Measurements from ENCODE around the gene RASIP1.
"Not testable (repeated sequence)": the region's sequence is repeated elsewhere in the genome, so short reads cannot be mapped to it uniquely, and the experiment has no call there.

Gene RASIP1, protein sequence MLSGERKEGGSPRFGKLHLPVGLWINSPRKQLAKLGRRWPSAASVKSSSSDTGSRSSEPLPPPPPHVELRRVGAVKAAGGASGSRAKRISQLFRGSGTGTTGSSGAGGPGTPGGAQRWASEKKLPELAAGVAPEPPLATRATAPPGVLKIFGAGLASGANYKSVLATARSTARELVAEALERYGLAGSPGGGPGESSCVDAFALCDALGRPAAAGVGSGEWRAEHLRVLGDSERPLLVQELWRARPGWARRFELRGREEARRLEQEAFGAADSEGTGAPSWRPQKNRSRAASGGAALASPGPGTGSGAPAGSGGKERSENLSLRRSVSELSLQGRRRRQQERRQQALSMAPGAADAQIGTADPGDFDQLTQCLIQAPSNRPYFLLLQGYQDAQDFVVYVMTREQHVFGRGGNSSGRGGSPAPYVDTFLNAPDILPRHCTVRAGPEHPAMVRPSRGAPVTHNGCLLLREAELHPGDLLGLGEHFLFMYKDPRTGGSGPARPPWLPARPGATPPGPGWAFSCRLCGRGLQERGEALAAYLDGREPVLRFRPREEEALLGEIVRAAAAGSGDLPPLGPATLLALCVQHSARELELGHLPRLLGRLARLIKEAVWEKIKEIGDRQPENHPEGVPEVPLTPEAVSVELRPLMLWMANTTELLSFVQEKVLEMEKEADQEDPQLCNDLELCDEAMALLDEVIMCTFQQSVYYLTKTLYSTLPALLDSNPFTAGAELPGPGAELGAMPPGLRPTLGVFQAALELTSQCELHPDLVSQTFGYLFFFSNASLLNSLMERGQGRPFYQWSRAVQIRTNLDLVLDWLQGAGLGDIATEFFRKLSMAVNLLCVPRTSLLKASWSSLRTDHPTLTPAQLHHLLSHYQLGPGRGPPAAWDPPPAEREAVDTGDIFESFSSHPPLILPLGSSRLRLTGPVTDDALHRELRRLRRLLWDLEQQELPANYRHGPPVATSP

DNA sequence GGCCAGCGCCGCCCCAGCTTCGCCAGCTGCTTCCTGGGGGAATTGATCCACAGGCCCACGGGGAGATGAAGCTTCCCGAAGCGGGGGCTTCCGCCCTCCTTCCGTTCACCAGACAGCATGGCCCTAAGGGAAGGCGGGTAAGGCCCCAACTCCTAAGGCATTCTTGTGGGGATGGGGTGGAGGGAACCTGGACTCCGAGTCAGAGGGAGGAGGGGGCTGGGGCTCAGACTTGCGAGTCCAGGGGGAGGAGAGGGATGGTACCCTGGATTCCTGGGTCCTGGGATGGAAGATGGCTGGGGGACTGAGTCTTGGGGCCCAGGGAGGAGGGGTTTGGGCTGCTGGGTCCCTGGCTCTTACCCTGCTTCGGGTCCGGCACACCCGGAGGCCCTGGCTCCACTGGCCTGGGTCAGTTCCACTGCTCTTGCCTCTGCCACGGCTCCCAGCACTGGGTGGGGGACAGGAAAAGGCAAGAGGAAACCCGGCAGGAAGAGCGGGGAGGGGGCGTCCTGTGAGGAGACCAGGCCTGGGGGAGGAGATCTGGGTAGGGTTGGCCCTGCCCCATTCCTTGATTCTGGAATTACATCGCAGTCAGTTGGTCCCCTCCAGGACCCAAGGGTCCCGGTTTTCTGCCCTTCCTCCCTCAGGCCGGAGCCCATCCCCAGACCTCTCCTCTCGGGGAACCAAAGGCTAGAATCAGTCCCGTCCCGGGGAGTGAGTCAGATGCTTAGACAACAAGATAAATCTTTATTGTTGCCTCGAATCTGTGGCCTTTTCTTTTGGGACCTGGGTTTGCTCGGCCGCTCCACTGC lies at the start of gene RASIP1:
RASIP1 (minus strand) TSS at position 447 of the 809 bp plus-strand sequence; CDS start at position 119, 328 bp downstream.
- no peak for DNase-seq

GRCh38 chr19:48787331-48787730 lies 46.9 kb upstream of the RASIP1 start:
- not testable (repeated sequence) for DNase-seq

GRCh38 chr19:48786422-48786821 lies 46.0 kb upstream of the RASIP1 start:
- not testable (repeated sequence) for DNase-seq

GRCh38 chr19:48784527-48784926 lies 44.1 kb upstream of the RASIP1 start:
- DNase-seq: peak; percentile 13

DNA sequence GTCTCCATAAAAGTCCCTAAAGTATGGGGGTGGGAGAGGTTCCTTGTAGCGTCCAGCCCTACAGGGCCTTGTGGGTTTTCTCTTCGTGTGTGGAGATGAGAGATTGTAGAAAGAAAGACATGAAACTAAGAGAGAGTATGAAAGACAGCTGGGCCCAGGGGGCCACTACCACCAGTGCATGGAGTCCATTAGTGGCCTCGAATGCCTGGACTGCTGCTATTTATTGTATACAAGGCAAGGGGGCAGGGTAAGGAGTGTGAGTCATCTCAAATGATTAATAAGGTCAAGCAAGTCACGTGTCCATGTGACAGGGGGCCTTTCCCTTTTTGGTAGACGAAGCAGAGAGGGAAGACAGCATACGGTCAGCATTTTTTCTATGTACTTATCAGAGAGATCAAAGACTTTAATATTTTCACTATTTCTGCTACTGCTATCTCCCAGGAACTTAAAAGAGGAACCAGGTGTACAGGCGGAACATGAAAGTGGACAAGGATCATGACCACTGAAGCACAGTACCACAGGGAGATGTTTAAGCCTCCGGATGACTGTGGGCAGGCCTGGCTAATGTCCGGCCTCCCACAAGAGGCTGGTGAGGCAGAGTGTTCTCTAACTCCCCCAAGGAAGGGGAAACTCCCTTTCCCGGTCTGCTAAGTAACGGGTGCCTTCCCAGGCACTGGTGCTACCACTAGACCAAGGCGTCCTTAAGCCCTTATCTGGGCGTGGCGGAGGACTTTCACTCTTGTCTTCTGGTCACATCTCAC lies 40.4 kb upstream of the RASIP1 start:
- peak; percentile 88 for DNase-seq

DNA sequence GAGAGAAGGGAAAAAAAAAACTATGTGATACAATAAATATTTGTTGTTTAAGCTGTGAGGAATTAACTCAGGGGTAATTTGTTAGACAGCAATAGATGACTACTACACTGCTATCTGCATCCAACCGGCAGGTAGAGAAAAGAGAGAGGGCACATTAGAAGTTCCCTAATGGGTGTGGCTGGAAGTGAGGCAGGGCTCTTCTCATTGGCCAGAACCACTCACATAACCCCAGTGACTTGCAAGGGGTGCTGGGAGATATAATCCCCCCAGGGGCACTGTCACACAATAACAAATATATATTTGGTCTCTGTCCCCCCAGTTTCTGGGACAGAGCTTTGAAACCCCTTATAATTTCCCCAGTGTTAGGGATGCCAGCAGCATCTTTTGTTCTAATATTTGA lies 39.2 kb upstream of the RASIP1 start:
- no peak for DNase-seq

DNA sequence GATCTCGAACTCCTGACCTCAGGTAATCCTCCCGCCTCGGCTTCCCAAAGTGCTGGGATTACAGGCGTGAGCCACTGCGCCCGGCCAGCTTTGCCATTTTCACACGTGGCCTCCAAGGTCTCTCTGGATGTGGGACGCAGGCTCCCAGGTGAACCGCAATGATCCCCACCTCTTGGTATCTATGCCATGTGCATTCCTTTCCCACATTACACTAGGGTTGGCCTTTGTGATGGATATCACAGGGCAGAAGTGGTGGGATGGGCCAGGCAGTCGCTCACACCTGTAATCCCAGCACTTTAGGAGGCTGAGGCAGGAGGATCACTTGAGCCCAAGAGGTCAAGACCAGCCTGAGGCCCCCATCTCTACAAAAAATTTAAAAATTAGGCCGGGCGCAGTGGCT lies 37.3 kb upstream of the RASIP1 start:
- DNase-seq: no peak

GRCh38 chr19:48777139-48777538 lies 36.7 kb upstream of the RASIP1 start:
- DNase-seq: no peak

- no peak for DNase-seq
Measured at GRCh38 chr19:48772503-48772953, 32.1 kb upstream of the RASIP1 start.

DNA sequence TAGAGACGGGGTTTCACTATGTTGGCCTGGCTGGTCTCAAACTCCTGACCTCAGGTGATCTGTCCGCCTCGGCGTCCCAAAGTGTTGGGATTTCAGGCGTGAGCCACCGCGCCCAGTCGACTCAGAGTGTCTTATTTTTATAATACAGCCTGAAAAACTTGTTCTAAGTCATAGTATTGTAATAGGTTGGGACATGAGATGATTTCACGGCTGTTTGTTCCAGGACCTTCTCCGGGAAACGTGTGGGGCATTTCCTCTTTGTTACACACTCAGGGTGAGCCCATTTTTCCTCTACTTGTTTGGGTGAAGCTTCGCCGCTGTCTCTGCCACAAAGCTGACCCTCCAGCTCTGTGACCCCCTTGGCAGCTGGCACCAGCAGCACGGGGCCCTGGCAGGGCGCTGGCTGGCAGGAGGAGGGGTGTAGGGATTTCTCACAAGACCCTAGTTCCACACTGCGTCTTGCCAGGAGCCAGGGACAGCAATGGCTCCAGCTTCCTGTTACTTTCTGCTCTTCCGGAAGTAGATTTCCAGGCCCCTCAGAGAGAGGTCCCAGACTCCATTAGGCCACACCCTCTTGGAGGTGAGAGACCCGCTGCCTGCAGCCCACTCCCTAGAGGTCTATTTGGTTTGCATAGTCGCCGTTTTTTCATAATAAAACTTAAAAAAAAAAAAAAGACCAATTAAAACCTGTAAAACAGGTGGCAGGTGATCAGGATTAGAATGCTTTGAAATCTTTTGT lies 30.5 kb upstream of the RASIP1 start:
- no peak for DNase-seq

- no peak for DNase-seq
Measured at GRCh38 chr19:48770266-48770665, 29.9 kb upstream of the RASIP1 start.

DNA sequence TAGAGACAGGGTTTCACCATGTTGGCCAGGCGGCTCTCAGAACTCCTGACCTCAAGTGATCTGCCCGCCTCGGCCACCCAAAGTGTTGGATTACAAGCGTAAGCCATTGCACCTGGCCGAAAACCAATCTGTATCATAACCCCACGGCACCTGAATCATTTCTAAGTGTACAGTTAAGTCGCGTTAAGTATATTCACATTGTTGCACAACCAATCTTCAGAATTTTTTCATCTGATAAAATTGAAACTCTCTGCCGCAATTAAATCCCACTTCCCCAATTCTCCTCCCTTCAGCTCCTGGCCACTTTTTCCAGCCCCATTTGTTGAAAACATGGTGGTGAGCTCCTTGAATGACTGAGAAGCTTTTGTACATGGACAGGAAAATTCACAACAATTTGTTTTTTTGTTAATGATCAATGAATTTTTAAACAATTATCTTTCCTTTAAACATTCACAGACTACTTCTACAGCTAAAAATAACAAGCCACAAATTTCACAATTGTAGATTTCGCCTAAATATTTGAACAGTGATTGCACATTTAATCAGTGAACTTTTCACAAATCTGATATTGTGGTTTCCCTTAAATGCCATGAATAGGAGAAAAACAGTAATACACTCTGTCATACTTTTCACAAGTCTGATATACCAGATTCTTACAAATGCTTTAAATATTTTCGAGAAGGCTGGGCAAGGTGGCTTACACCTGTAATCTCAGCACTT lies 28.7 kb upstream of the RASIP1 start:
- peak; percentile 72 for DNase-seq

DNA sequence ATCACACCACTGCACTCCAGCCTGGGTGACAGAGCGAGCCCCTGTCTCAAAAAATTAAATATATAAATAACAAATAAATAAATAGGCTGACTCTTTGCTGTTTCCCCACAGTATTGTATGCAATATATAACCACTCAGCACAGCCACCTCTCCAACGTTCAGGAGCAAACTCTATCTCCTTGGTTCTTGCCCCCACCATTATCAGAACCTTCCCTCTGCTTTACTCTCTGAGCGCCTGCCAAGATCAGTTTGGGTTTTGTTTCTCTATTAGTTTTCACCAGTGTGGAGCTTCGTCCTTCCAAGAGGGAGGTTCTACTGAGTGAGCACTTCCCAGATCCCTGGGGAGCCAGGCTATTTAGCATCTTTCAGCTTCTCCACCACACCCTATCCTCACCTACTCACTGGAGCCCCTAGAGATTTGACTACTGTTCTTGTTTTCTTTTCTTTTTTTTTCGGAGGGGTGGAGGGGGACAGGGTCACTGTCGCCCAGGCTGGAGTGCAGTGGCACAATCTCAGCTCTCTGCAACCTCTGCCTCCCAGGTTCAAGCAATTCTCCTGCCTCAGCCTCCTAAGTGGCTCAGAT lies 27.9 kb upstream of the RASIP1 start:
- not testable (repeated sequence) for DNase-seq

- DNase-seq: not testable (repeated sequence)
Measured at GRCh38 chr19:48765816-48766215, 25.4 kb upstream of the RASIP1 start.

DNA sequence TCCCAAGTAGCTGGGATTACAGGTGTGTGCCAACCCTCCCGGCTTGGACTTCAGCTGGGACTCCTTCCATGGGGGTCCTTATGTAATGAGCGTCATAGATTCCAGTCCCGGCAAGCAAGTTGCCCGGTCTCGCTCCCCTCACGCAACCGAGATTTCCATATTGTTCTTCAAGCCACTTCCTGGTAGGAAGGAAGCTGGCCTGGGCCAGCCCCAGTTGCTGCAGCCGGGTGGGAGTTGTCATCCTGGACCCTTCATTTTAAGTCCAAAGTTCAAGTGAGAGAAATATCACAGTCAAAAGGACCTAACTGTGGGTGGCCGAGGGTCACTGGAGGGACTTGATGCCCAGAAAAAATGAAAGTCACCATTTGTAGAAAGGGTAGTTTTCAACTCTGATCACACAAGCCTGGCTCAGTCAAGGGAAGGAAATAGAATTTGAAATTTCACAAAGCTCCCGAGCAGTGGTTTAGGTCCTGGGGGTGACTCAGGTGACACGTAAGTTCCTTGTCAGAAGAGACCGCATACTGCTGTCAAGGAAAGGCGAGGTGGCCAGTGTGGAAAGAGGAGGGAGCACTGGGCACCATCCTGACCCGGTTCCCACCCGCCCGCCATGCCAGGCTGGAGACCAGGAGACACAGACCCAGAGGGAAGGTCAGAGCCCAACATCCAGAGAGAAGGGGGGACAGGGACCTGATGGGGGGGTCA lies 20.2 kb upstream of the RASIP1 start:
- DNase-seq: no peak

DNA sequence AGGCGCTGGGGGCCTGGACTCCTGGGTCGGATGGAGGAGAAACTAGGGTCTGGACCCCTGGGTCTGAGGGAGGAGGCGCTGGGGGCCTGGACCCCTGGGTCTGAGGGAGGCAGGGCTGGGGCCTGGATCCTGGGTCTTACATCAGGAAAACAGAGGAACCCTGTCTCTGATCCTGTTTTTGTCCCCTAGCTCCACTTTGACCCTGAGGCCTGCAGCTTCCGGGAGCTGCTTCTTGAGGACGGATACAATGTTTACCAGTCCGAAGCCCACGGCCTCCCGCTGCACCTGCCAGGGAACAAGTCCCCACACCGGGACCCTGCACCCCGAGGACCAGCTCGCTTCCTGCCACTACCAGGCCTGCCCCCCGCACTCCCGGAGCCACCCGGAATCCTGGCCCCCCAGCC lies 17.3 kb upstream of the RASIP1 start:
- no peak for DNase-seq

GRCh38 chr19:48757089-48757675 lies 16.8 kb upstream of the RASIP1 start:
- no peak for DNase-seq

DNA sequence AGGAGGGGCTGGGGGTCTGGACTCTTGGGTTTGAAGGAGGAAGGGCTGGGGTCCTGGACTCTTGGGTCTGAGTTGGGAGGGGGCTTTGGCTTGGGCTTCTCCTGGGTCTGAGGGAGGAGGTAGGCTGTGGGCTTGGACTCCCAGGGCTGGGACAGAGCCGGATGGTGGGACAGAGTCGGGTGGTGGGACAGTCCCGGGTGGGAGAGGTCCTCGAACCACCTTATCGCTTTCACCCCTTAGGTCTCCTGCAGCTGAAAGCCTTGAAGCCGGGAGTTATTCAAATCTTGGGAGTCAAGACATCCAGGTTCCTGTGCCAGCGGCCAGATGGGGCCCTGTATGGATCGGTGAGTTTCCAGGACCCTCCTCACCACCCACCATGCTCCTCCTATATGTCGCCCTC lies 16.3 kb upstream of the RASIP1 start:
- DNase-seq: no peak

DNA sequence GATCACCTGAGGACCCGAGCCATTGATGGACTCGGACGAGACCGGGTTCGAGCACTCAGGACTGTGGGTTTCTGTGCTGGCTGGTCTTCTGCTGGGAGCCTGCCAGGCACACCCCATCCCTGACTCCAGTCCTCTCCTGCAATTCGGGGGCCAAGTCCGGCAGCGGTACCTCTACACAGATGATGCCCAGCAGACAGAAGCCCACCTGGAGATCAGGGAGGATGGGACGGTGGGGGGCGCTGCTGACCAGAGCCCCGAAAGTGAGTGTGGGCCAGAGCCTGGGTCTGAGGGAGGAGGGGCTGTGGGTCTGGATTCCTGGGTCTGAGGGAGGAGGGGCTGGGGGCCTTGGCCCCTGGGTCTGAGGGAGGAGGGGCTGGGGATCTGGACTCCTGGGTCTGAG lies 15.8 kb upstream of the RASIP1 start:
- DNase-seq: no peak

Measured in inflammatory macrophage treated with lipopolysaccharide for 4 hours (primary cell).